GM12864 (cell line): ENCODE results near the gene RSBN1L.

ENCODE experiments used
- DNase-seq: peaks from one replicate; pipeline ENCODE4 v3.0.0-alpha.2; 2011; ENCODE audit warnings: low read depth
- H3K4me3 ChIP-seq: 2 replicates; pipeline ENCODE4 v1.5.1; 2011; ENCODE audit warnings: mild to moderate bottlenecking, low read depth, low read length, control low read depth
- CTCF ChIP-seq: IDR thresholded peaks from 2 replicates; pipeline ENCODE4 v1.5.1; 2011; ENCODE audit warnings: low read depth, mild to moderate bottlenecking, moderate library complexity, low read length, control low read depth, inconsistent platforms; ENCODE audit errors: missing control alignments

Gene RSBN1L

DNA sequence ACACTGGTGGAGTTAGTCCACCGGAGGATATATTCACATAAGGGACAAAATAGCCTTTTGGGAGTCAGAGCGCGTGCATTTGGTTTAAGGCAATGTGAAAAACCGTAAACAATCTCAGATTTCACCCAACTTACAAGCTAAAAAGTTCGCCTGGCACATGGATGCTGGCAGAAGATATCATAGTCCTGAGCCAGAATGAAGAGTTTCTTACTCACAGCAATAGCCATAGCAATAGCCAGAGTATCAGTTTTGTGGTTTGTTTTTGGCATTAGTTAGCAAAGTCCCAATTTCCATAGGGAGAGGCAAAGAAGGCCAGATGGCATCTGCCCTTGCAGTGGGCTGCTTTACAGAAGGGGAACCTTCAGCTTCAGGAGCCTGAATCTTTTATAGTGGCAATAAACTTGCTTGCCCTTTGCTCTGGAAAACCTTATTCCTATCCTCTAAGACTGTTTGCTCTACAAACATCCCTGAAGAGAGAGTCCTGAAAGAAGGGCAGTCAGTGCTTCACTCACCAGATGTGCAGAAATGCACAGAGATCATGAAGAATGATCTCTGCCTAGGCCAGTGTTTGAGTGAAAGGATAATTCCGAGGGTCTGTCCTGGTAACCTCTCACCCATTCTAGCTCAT, 28.7 kb upstream of the RSBN1L start:
- no peak for TF ChIP-seq CTCF
- no peak for DNase-seq
- no peak overlapping the region for H3K4me3 ChIP-seq

GRCh38 chr7:77674878-77675277, 21.4 kb upstream of the RSBN1L start:
- no peak for TF ChIP-seq CTCF
- H3K4me3 ChIP-seq: no peak overlapping the region
- no peak for DNase-seq

- TF ChIP-seq CTCF: no peak
- no peak for DNase-seq
- no peak overlapping the region for H3K4me3 ChIP-seq
Observed at GRCh38 chr7:77679608-77680007, 16.7 kb upstream of the RSBN1L start.

DNA sequence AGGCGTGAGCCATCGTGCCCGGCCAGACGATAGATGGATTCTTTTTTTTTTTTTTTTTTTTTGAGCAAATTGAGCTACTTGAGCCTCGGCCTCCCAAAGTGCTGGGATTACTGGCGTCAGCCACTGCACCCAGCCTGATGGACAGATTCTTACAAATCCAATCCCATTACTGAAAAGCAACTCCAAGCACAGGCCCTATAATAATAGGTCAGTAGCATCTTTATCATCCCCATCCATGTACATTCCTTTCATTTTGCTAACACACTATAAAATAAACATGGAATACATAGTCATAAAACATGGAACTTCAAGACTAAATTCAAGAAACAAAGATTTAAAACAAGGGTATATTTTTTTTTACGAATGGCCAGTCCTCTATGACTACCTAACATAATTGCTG, 16.0 kb upstream of the RSBN1L start:
- TF ChIP-seq CTCF: no peak
- no peak for DNase-seq
- no peak overlapping the region for H3K4me3 ChIP-seq

- no peak for TF ChIP-seq CTCF
- no peak for DNase-seq
- H3K4me3 ChIP-seq: no peak overlapping the region
Observed at GRCh38 chr7:77684030-77684429, 12.2 kb upstream of the RSBN1L start.

DNA sequence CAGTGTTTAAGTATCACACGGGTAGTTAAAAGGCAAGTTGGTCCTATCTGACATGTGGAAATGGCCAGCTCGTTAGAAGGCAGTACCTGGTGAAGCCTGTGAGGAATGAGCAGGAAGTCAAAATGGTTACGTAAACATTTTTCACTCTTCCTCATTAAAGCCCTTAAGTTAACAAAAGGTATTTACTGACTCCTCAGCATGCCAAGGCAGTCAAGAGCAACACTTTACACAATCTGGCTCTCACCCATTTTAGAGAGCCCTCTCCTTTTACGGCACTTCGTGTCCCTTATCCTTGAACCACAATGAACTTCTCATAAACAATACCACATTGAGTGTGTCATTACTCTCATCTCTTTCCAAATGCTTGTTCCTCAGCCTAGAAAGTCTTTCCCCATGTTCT, 11.0 kb upstream of the RSBN1L start:
- DNase-seq: no peak
- no peak for TF ChIP-seq CTCF
- no peak overlapping the region for H3K4me3 ChIP-seq

DNA sequence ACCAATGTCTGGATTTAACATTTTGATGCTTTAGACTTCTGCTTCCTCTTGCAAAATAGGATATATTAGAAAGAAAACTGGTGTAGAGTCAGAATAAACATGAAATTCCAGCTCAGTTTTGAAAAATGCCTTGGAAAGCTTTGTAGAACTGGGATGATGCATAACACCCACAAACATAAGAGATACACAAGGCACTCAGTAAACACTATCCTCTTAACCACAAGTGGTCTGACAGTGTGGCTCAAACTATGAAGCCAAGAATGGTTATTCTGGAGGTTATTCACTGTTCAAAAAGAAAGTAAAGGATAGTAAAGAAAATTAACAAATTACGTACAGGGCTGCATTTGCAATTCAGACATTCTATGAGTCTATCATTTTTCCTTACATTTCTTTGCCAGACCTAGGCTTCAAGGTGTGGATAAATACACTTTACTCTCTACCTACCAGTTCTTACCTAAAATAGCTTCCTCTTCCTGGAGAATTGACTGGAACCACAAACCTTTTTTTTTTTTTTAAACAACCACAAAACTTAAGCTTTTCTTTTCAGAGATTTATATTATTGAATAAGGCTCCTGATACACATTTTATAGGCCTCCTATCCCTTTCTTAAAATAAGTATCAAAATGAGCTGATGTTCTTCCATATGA, 9.0 kb upstream of the RSBN1L start:
- no peak for DNase-seq
- no peak overlapping the region for H3K4me3 ChIP-seq
- no peak for TF ChIP-seq CTCF
